GM12892 (cell line): Measurements from ENCODE around the gene TRABD2B.

Experiments
- POLR2AphosphoS5 ChIP-seq: IDR thresholded peaks from 2 replicates; pipeline ENCODE4 v1.6.1; 2011; ENCODE audit warnings: low read depth, low read length, control low read depth
- TAF1 ChIP-seq: IDR thresholded peaks from 2 replicates; pipeline ENCODE4 v1.6.1; 2011; ENCODE audit warnings: low read depth, mild to moderate bottlenecking, control low read depth, low read length, borderline replicate concordance

GRCh38 chr1:47871799-47872353 lies 125.3 kb downstream of the TRABD2B start:
- TF ChIP-seq TAF1 (no peak), POLR2AphosphoS5 (no peak)
